HG03457 (cell line): ENCODE data around the gene BBS4.
"Not testable (repeated sequence)": the region's sequence is repeated elsewhere in the genome, so short reads cannot be mapped to it uniquely, and the experiment has no call there.

Source experiments
- ATAC-seq: cut with Tn5 transposase; IDR thresholded peaks from one replicate; pipeline ENCODE4 v1.9.1; 2021; ENCODE audit warnings: moderate number of reproducible peaks; ENCODE audit not compliant: unreplicated experiment

Gene BBS4

DNA sequence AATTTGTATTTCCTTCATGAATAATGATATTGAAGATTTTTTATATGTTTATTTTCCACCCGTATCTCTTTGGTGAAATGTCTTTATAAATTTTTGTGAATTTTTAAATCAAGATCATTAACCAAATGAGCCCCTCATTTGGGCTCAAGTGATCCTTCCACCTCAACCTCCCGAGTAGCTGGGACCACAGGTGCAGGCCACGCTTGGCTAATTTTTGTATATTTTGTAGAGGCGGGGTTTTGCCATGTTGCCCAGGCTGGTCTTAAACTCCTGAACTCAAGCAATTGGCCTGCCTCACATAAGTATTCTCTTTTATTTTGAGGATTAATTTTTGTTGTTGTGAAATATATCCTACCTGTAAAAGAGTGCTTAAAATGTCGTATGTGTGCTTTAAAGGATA, 4.9 kb downstream of the BBS4 start:
- ATAC-seq = no peak

DNA sequence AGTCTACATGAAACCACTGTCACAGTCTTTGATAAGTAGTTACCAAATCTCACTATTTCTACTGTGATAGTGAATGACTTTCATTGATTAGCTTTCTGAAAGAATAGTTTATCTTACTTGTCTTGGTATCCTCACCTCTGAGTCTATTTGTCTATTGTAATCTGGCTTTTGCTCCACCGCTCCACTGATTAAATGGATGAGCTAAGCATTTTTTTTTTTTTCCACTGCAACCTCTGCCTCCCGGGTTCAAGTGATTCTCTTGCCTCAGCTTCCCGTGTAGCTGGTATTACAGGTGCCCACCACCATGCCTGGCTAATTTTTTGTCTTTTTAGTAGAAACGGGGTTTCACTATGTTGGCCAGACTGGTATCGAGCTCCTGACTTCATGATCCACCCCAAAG, 12.9 kb downstream of the BBS4 start:
- no peak for ATAC-seq

DNA sequence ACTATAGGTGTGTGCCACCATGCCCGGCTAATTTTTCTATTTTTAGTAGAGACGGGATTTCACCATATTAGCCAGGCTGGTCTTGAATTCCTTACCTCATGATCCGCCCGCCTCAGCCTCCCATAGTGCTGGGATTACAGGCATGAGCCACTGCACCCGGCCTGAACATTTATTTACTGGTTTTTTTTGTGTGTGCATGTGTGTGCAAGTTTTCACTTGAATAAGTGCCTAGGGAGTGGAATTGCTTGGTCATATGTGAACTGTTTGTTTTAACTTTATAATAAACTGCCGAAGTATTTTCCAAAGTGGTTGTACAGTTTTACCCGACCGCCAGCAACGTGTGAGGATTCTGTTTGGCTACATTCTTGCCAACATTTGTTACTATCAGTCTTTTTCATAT, 14.1 kb downstream of the BBS4 start:
- ATAC-seq = no peak

DNA sequence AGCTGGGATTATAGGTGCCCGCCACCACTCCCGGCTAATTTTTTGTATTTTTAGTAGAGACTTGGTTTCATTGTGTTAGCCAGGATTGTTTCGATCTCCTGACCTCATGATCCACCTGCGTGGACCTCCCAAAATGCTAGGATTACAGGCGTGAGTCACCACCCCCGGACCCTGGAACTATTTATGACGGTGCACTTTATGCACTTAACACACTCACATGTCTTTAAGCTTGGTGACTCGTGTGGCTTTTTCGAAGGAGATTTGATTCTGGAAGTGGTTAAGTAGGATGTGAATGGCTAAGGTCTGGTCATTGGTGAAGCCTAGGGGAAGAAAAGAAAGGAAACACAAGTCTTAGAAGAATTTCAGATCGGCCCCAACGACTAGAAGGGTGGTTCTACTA, 20.3 kb downstream of the BBS4 start:
- ATAC-seq = no peak

DNA sequence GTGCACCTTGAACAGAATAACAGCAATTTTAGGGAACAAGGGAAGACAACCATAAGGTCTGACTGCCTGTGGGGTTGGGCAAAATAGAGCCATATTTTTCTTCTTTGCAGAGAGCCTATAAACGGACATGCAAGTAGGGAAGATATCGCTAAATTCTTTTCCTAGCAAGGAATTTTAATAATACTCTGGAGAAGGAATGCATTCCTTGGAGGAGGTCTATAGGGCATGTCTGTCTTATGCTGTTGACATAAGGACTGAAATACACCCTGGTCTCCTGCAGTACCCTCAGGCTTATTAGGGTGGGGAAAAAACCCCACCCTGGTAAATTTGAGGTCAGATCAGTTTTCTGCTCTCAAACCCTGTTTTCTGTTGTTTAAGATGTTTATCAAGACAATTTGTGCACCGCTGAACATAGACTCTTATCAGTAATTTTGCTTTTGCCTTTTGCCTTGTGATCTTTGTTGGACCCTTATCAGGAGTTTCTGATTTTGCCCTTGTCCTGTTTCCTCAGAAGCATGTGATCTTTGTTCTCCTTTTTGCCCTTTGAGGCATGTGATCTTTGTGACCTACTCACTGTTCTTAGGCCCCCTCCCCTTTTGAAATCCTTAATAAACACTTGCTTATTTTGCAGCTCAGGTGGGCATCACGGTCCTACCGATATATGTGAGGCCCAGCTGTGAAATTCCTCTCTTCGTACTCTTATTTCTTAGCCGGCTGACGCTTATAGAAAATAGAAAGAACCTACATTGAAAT, 22.7 kb downstream of the BBS4 start:
- ATAC-seq = not testable (repeated sequence)

DNA sequence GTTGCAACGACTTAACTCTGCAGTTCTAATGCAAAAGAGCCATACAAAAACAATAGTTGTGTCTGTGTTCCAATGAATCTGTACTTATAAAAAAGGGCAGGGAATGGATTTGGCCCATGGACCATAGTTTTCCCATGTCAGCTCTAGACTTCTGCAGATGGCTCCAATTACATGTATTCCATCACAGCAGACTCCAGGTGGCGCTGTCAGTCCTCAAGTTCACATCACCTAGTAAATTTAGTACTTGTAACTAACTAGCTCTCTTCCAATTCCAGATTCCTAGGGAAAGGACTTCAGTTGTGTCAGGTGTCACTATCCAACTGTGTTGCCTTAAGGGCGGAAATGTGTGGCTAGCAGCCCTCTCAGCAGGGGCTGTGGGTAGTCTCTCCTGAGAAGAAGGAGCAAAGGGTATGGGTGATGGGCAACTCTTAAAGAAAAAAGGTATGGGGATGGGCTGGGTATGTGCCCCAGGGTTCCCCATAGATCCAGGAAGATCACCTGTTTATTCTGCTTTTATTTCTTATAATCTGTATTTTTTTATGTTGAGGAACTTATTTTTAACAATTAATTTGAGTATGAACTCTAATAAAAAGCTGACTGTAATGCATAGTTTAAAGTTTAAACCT, 36.2 kb downstream of the BBS4 start:
- ATAC-seq = no peak

DNA sequence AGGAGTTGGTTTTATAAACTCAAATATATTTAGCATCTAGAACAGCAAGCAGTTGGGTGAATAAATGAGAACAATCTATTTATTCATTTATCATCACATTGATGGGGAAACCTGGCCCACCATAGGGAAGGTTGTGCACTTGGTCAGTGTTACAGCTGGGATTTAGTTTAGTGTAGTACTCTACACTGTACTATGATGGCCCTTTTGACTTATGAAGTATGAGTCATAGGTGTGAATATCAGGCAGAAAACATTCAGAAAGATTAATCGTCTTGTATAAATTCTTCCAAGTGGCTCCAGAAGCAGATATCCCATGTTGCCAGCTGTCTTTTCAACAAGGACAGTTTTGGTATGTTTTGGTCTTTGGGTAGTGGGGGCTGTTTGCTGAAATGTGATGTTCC, 38.0 kb downstream of the BBS4 start:
- ATAC-seq = no peak

DNA sequence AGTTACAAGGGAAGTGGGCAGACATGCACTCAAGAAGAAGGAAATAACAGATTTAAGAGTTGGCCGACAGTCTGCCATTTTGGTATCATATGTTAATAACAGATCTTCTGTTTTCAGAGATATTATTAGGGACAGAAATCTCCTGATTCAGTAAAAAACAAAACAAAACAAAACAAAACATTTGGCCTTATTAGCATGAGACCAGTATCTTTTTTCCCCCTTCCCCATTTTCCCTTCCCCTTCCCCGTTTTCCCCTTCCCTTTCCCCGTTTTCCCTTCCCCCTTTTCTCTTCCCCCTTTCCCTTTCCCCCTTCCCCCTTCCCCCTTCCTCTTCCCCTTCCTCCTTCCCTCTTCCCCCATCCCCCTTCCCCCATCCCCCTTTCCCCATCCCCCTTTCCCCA, 39.4 kb downstream of the BBS4 start:
- ATAC-seq = no peak

DNA sequence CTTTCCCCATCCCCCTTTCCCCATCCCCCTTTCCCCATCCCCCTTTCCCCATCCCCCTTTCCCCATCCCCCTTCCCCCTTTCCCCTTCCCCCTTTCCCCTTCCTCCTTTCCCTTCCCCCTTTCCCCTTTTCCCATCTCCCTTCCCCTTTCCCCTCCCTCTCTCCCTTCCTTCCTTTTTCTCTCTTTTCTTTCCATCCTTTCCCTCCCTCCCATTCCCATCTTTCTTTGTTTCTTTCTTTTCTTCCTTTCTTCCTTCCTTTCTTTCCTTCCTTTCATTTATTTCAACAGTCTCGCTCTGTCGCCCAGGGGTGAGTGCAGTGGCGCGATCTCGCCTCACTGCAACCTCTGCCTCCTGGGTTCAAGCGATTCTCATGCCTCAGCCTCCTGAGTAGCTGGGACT, 39.8 kb downstream of the BBS4 start:
- not testable (repeated sequence) for ATAC-seq

DNA sequence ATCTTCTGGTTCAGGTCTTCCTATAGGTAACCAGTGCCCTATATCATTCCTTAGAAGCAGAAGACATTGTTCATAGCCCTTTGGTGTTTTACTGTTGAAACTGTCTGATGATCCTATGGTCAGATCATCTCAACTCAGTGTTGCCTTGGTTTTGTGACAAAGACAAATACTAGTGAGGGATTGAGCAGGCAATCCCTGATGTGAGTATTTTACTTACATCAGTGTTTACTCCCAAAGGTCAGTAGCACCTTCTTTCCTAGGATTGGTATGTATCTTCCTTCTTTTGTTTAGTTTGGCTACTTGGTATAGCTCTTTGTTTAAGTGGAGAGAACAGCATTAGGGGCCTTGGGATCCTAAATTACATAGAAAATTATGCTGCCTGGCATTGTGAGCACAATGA, 41.1 kb downstream of the BBS4 start:
- no peak for ATAC-seq

DNA sequence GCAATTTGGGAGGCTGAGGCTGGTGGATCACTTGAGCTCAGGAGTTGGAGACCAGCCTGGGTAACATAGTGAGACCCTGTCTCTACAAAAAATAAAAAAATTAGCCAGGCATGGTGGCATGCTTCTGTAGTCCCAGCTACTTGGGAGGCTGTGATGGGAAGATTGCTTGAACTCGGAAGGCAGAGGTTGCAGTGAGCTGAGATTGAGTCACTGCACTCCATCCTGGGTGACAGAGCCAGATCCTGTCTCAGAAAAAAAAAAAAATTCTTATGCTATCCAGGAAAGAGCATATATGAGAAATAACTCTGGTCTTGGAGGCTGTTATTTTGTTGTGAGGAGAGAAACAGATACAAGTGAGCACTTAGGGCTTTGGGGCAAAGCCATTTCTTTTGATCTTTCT, 42.2 kb downstream of the BBS4 start:
- not testable (repeated sequence) for ATAC-seq

DNA sequence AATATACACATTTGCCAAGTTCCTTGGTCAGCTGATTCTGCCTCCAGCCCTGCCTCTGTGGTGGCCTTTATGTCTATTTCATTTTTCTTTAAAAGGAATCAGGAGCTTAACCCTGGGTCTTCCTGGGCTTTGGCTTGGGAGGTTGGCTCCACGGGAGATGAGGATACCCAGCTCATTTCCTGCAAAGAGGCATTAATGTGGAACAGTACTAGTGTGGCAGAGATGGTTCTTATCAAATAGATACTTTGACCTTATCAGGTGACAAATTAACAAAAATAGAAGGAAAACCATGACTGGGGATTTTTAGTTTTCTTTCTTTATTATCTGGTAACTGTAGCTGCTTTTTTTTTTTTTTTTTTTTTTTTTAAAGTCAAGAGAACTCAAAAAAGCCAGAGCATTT, 42.8 kb downstream of the BBS4 start:
- ATAC-seq = no peak

DNA sequence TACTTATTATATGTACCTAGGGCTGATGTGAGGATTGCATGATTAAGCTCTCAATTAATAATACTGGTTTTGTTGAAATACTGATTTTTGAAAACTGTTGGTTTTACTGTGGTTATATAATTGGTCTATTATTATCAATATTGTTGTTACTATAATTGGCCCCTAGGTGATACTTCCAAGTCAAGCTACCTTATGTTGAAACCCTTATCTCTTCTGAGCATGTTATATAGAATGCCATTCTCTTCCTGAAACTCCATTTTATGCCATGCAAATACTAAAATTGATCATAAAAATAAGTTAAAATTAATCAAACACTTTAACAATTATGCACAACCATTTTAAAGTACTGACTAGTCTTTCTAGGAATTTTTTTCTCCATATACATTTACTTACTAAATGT, 46.1 kb downstream of the BBS4 start:
- ATAC-seq = no peak

DNA sequence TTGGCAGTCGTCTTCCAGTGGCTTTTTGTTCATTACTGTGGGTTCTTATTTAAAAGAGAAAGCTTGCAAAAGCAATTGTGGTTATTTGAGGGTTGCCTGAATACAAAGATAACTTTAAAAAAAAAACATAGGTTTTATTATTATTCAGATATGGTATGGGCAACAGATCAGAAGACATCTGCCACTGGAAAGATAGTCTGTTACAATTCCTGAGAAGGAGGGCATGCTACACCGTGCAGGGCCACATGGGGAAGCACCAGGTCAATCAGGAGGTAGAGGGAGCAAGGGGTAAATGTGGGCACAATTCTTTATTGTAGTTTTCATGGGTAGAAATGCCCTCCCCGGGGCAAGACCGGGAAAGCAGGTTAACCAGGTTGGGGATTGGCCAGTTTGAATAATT, 46.5 kb downstream of the BBS4 start:
- ATAC-seq = no peak

DNA sequence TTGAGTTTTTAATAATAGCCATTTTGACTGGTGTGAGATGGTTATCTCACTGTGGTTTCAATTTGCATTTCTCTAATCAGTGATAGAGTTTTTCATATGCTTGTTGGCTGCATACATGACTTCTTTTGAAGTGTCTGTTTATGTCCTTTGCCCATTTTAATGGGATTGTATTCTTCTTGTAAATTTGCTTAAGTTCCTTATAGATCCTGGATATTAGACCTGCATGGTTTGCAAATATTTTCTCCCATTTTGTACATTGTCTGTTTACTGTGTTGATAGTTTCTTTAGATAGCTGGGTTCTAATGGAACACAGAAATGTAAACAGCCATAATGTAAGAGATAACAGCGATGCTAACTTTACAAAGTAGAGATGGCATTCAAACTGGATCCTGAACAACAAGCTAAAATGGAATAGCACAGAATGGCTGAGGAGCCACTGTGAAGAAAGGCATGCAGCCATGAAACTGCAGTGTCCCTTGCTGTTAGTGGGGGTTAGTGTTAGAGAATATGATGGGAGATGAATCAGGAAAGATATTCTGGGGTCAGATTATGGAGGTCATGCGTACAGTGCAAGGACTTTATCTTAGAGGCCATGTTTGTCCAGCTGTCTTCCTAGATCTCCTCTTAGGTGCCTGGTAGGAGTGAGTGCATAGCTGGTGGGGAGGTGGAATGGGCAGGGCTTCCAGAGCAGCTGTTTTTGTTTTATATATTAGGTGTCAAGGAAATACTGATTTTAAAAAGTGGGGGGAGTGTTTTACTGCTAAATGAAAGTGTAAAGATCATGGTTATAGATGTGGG, 48.1 kb downstream of the BBS4 start:
- no peak for ATAC-seq

DNA sequence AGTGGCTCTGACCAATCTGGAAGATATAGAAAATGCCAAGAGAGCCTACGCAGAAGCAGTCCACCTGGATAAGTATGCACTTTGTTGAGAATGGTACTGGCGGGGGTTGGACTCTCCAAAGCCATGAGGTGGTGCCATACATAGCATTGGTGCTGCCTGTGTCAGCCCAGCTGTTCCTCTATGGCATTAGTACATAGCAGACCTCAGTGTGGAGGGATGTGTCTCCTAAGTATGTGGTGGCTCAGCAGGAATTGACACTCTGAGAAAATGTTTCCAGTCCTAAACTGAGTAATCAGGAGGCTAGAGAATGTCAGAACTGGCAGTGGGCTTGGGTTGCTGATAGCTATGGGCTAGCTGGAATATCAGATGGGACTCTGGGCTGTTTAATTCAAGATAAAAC, 49.1 kb downstream of the BBS4 start:
- no peak for ATAC-seq

DNA sequence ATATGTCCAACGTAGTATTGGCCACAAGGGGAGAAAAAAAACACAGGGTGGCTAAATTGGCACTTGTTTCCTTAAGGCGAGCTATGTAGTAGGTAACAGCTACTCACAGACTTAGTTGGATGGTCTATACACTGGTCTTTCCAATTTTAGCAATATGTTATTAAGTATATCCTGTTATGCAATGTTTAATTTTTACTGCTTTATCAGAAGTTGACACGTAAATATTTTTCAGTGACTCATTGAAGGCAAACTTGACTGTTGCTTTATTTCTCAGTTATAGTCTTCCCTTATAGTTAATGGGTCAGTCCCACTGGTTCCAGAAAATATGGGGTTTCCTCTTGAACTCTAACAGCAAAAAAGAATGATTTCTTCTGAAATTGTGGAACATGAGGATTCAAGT, 51.1 kb downstream of the BBS4 start:
- ATAC-seq = no peak

DNA sequence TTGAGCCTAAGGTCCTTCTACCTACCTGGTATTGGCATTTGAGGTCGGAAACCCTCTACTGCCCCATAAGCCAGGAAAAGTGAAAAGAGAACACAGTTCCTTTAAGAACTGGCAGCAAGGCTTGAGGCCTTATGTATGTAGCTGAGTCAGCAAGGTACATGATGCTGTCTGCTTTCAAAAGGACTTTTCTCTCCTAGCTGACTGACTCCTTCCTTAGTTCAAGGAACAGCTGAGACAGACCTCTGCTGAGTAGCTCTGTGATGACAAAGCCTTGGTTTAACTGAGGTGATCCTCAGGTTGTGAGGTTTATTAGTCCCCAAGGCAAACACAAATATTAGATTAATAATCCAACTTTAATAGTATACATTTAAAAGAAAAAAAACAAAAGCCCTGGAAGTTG, 51.7 kb downstream of the BBS4 start:
- ATAC-seq = no peak

DNA sequence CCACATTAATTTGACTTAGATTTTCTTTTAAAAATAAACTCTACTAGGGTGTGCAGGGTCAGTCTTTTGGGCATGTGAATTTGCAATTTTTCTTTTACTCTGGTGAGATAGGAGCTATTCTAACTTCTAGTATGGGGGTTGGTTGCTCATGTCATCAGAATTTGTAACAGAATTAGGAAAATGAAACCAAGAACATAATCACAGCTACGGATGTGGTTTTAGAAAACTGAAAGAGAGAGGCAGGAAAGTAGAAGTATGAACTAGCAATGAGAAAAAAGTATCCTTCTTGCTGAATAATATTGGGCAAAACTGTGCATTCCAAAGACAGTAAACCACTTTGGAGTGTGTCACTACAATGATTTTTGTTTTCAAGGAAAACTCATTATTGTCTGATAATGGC, 54.2 kb downstream of the BBS4 start:
- ATAC-seq = no peak

DNA sequence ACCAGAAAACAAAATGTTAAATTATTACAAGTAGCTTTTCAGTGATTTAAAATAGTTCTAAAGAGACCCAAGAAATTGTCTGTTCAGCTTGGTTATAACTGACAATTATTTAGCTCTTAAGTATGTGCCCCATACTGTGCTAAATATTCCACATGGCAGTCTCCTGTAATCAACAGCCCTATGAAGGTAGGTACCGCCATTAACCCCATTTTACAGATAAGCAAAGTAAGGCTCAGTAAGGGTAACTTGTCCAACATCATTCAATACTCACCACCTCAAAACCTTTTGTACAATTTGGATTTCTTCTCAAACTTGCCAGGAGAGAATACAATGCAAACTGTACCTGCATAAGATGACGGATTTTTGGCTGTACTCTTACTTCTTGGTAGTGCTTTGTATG, 63.7 kb downstream of the BBS4 start:
- ATAC-seq = no peak

DNA sequence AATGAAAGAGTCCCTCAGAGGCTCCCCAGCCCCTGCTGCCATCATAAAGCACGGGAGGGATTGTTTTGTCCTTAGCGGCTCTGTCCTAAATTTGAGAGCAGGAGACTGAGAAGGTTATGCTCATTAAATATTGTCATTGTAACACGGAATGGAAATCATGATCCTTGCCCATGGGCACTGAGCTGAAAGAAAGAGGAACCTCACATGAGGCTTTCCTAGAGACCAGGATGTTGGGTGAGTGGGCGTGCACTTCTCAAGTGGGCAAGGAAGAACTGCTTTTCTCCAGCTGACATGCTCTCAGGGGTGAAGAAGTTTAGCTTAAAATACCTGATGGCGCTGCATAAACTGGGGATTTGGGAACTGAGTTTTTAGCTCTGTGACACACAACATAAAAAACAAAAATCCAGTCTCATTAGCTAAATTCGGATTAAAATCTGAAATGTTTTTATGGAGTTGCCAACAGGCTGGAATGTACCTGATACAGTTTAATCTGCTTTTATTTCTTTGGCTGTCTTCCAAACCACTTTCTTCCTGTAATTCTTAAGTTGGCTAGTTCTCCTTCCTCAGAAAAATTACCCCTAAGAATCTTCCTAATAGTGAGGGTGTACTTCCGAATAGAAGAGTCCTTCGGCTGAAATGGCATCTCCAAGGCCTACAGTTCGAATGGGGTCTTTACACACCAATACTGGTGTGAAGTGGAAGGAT, 65.9 kb downstream of the BBS4 start:
- ATAC-seq = no peak

DNA sequence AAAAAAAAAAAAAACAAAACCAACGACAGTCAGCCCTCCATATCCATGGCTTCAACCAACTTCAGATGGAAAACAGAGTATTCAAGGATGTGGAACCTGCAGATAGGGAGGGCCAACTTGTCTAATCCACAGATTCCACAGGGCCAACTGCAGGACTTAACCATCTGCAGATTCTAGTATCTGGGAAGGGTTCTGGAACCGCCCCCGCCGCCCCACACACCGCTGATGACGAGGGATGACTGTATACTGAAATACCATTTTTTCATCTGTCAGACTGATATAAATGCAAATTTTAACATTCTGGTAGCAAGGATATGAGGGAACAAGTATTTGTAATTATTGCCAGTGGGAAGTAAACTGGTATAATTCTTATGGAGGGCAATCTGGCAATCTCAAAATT, 68.1 kb downstream of the BBS4 start:
- no peak for ATAC-seq
